Right lobe of liver (tissue), 4 donors: ENCODE results near the gene BRSK2.

Experiments used
- POLR2A ChIP-seq: fragments of 450-650 bp; IDR thresholded peaks from one replicate; pipeline ENCODE4 v1.6.1; 2017; ENCODE audit warnings: antibody characterized with exemption, mild to moderate bottlenecking
- TF ChIP-seq, protein P1 (sequence below), 4 donors: fragments of 200-600 bp in 3 of 4; fragments of 450-650 bp in 1 of 4; IDR thresholded peaks; one replicate each; pipeline versions ENCODE4 v1.5.1 to v1.8.0; 2016 to 2022; ENCODE audit warnings: antibody characterized with exemption in 4 of 4, mild to moderate bottlenecking in 2 of 4
- donor health status: DM: no; HTN: no; CAD: no.
- donor health status: DM: no; HTN: no; CAD: no.
- donor health status: DM: no; HTN: yes; CAD: no.

DNA sequence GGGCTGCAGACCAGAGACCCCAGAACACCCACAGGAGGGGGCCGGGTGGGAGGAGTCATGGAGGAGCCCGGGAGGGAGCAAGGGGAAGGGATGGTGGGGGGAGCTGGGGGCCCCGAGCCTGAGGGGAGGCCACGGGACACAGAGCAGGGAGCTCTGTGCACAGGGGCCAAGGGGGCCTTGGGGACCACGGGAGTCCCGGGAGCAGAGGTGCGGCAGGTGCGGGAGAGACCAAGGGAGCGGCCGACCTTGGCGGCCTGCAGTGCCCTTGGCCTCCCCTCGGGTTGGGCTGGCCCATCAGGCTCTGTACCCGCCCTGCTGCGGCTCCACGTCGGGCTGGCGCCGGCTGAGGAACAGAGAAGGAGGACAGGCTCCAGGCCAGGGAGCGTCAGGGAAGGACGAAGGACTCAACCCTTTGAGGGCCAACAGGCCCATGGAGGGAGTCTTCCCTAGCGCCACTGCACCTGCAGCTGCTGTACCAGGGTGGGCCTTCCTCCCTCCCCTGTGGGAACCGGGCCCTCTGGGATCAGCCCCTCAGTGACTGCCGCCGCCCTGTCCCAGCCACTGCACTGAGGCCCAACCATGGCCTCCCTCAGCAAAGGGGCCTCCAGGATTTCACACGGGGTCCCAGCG, 17.8 kb upstream of the BRSK2 start:
- TF ChIP-seq, protein P1, sequence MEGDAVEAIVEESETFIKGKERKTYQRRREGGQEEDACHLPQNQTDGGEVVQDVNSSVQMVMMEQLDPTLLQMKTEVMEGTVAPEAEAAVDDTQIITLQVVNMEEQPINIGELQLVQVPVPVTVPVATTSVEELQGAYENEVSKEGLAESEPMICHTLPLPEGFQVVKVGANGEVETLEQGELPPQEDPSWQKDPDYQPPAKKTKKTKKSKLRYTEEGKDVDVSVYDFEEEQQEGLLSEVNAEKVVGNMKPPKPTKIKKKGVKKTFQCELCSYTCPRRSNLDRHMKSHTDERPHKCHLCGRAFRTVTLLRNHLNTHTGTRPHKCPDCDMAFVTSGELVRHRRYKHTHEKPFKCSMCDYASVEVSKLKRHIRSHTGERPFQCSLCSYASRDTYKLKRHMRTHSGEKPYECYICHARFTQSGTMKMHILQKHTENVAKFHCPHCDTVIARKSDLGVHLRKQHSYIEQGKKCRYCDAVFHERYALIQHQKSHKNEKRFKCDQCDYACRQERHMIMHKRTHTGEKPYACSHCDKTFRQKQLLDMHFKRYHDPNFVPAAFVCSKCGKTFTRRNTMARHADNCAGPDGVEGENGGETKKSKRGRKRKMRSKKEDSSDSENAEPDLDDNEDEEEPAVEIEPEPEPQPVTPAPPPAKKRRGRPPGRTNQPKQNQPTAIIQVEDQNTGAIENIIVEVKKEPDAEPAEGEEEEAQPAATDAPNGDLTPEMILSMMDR (IDR thresholded peaks at IDR 0.05) = no peak
- TF ChIP-seq POLR2A = no peak
